ENCODE data around the gene CSF2RB.

- TF ChIP-seq CTCF (IDR thresholded peaks at IDR 0.05) (no peak), POLR2A (IDR thresholded peaks at IDR 0.05) (no peak), POLR2AphosphoS5 (IDR thresholded peaks at IDR 0.05; ENCODE audit: insufficient read depth in 1 of 2, low read depth in 1 of 2) (no peak)
These were observed 55.0 kb downstream of the CSF2RB start for GRCh38 chr22:36968249-36968964.
